ENCODE data around the gene SCML2. TPM values are rescaled to one million over a fixed set of nuclear protein-coding genes. Genes with fewer than 3 reads are reported as not detected.

SCML2 gene
- total RNA-seq, 3 donors from 2014 or later = 3.4 to 5.1 (median 5.1) TPM

DNA sequence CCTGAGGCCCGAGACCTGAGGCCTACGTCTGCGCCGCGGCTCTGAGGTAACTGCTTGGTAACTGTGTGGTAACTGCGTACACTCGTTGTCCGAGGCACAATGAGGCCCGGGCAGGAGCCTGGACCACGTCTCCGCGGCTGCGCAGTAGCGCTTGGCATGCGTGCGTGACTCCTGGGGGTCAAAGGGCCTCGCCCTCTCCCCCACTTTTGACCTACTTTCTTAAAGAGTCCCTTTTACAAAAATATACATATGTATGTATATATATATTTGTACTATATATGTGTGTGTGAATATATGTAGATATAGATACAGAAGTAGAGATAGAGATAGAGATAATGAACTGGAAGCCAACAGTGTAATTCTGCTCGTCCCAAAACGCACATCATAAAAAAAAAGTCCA lies 133.7 kb downstream of the SCML2 start, which contains the start of gene BEND2:
Gene BEND2 (minus strand): TSS at position 101 of the 400 bp plus-strand sequence. CDS start 136 bp downstream, outside the sequence.
- no peak within 1 kb of the TSS for H3K4me3 Mint-ChIP-seq
- no peaks in the 10 kb centered on the region for H3K4me1 Mint-ChIP-seq (ENCODE audit: low read depth)
- no peaks in the 10 kb centered on the region for H3K36me3 Mint-ChIP-seq (ENCODE audit: insufficient read depth)
- H3K27me3 Mint-ChIP-seq (ENCODE audit: low read depth) = no peaks in the 10 kb centered on the region
- ATAC-seq = no peak
- no peak for DNase-seq
- no peaks in the 10 kb centered on the region for H3K9me3 Mint-ChIP-seq

GRCh38 chrX:18210470-18210869 lies 144.0 kb downstream of the SCML2 start:
- H3K4me1 Mint-ChIP-seq (ENCODE audit: low read depth) = no peaks in the 10 kb centered on the region
- no peak for DNase-seq
- H3K36me3 Mint-ChIP-seq (ENCODE audit: insufficient read depth) = no peaks in the 10 kb centered on the region
- H3K27me3 Mint-ChIP-seq (ENCODE audit: low read depth) = no peaks in the 10 kb centered on the region
- no peak overlapping the region for H3K4me3 Mint-ChIP-seq
- ATAC-seq = no peak
- H3K9me3 Mint-ChIP-seq = no peaks in the 10 kb centered on the region

- H3K4me3 Mint-ChIP-seq = no peak overlapping the region
- H3K9me3 Mint-ChIP-seq = no peaks in the 10 kb centered on the region
- ATAC-seq (no peak), DNase-seq (no peak)
- H3K36me3 Mint-ChIP-seq (ENCODE audit: insufficient read depth) = no peaks in the 10 kb centered on the region
- H3K4me1 Mint-ChIP-seq (ENCODE audit: low read depth) = no peaks in the 10 kb centered on the region
- no peaks in the 10 kb centered on the region for H3K27me3 Mint-ChIP-seq (ENCODE audit: low read depth)
Observed at GRCh38 chrX:18206657-18207056, 147.8 kb downstream of the SCML2 start.

- no peaks in the 10 kb centered on the region for H3K36me3 Mint-ChIP-seq (ENCODE audit: insufficient read depth)
- no peaks in the 10 kb centered on the region for H3K27me3 Mint-ChIP-seq (ENCODE audit: low read depth)
- H3K9me3 Mint-ChIP-seq = no peaks in the 10 kb centered on the region
- ATAC-seq = no peak
- no peak for DNase-seq
- no peak overlapping the region for H3K4me3 Mint-ChIP-seq
- no peaks in the 10 kb centered on the region for H3K4me1 Mint-ChIP-seq (ENCODE audit: low read depth)
Observed at GRCh38 chrX:18203631-18204030, 150.9 kb downstream of the SCML2 start.

DNA sequence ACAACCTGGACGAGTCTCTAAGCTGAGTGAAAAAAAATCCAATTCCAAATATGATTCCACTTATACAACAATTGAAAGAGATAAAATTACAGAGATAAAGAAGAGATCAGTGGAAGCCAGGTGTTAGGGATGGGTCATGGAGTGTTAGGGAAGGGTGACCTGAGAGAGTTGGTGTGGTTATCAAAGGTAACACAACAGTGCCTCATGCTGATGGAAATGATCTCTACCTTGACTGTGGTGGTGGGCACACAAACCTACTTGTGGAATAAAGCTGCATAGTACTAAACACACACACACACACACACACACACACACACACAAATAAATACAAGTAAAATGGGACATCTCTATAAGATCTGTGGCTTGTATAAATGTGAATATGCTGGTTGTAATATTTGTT lies 159.8 kb downstream of the SCML2 start:
- H3K4me1 Mint-ChIP-seq (ENCODE audit: low read depth) = no peaks in the 10 kb centered on the region
- ATAC-seq (no peak), DNase-seq (no peak)
- no peaks in the 10 kb centered on the region for H3K27me3 Mint-ChIP-seq (ENCODE audit: low read depth)
- no peaks in the 10 kb centered on the region for H3K36me3 Mint-ChIP-seq (ENCODE audit: insufficient read depth)
- no peak overlapping the region for H3K4me3 Mint-ChIP-seq
- H3K9me3 Mint-ChIP-seq = no peaks in the 10 kb centered on the region

Other genes with a start within 250 kb of the SCML2 start
- gene BEND2, start 133.8 kb downstream of the SCML2 start, total RNA-seq = not detected
- gene CDKL5, start 70.9 kb upstream of the SCML2 start, total RNA-seq = 1 to 10 TPM in 2 of 3 donors, under 1 TPM in 1; 0.83 to 1.4 (median 1.1) TPM